WTC11 (cell line): ENCODE data around the gene SLC20A1.

Experiments
- CREB1 ChIP-seq: sonication (generic); formaldehyde crosslinking; IDR thresholded peaks from 2 replicates; pipeline ENCODE4 v1.8.0; 2023; ENCODE audit warnings: mild to moderate bottlenecking, missing genetic modification reagents
- CREM ChIP-seq: sonication (generic); formaldehyde crosslinking; IDR thresholded peaks from 2 replicates; pipeline ENCODE4 v1.8.1; 2022; ENCODE audit warnings: mild to moderate bottlenecking, missing genetic modification reagents, moderate library complexity
- CTCF ChIP-seq: fragments of 200-600 bp; IDR thresholded peaks from 2 replicates; pipeline ENCODE4 v1.8.0; 2022; ENCODE audit warnings: antibody characterized with exemption
- E2F1 ChIP-seq: sonication (generic); formaldehyde crosslinking; IDR thresholded peaks from 2 replicates; pipeline ENCODE4 v1.8.0; 2022; ENCODE audit warnings: mild to moderate bottlenecking, missing genetic modification reagents
- KAT7 ChIP-seq: sonication (generic); formaldehyde crosslinking; IDR thresholded peaks from 2 replicates; pipeline ENCODE4 v1.8.1; 2023; ENCODE audit warnings: missing genetic modification reagents, mild to moderate bottlenecking, borderline replicate concordance
- SMAD4 ChIP-seq: sonication (generic); formaldehyde crosslinking; IDR thresholded peaks from 2 replicates; pipeline ENCODE4 v1.8.0; 2022; ENCODE audit warnings: mild to moderate bottlenecking, missing genetic modification reagents
- TEAD4 ChIP-seq: sonication (generic); formaldehyde crosslinking; IDR thresholded peaks from 2 replicates; pipeline ENCODE4 v1.8.0; 2022; ENCODE audit warnings: mild to moderate bottlenecking, missing genetic modification reagents
- USF2 ChIP-seq: sonication (generic); formaldehyde crosslinking; IDR thresholded peaks from 2 replicates; pipeline ENCODE4 v1.8.1; 2023; ENCODE audit warnings: mild to moderate bottlenecking, missing genetic modification reagents, moderate library complexity
- ZNF317 ChIP-seq: sonication (generic); formaldehyde crosslinking; IDR thresholded peaks from 2 replicates; pipeline ENCODE4 v1.8.1; 2023; ENCODE audit warnings: low read depth, mild to moderate bottlenecking, moderate library complexity, missing genetic modification reagents, borderline replicate concordance
- ZNF512 ChIP-seq: sonication (generic); formaldehyde crosslinking; IDR thresholded peaks from 2 replicates; pipeline ENCODE4 v1.8.1; 2022; ENCODE audit warnings: missing genetic modification reagents, borderline replicate concordance
- ZNF671 ChIP-seq: fragments of 250-450 bp; sonication (Bioruptor Pico); IDR thresholded peaks from 2 replicates; pipeline ENCODE4 v1.8.0; 2021; ENCODE audit warnings: mild to moderate bottlenecking
- ZSCAN18 ChIP-seq: fragments of 250-450 bp; sonication (Bioruptor Pico); IDR thresholded peaks from 2 replicates; pipeline ENCODE4 v2.1.2; 2022; ENCODE audit warnings: mild to moderate bottlenecking, moderate library complexity

- TF ChIP-seq CTCF (no peak), SMAD4 (CRISPR knock-in tag) (no peak), CREB1 (CRISPR knock-in tag) (no peak), E2F1 (CRISPR knock-in tag) (no peak), CREM (no peak), ZNF671 (CRISPR knock-in tag) (no peak), ZNF512 (CRISPR knock-in tag) (no peak), KAT7 (no peak), ZSCAN18 (CRISPR knock-in tag) (no peak), TEAD4 (CRISPR knock-in tag) (no peak), USF2 (CRISPR knock-in tag) (no peak), ZNF317 (CRISPR knock-in tag) (no peak)
Measured at GRCh38 chr2:112629823-112630222, 15.9 kb upstream of the SLC20A1 start.
